ENCODE measurements around the gene BBOX1. TPM values are rescaled to one million over a fixed set of nuclear protein-coding genes. Genes with fewer than 3 reads are reported as not detected.

The BBOX1 gene
- total and polyA plus RNA-seq, 2 donors (not counting 3 experiments of a cell fraction or from before 2014, with no cell fraction given) = not detected

DNA sequence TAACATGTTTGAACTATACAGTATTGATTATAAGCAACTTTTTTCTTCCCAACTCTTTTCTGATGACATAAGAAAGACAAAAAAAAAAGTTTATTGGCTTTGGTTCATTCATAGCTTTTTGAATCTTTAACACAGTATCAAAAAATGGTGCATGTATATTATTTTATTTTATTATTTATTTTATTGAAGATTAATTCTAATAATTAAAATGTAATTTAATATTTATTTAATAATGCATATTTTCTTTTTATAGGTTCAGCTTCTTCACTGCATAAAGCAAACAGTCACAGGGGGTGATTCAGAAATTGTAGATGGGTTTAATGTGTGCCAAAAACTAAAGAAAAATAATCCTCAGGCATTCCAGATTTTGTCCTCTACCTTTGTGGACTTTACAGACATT, 78.8 kb downstream of the BBOX1 start:
- Histone ChIP-seq H3K36me3 (ENCODE audit: control insufficient read depth in 2 of 2, extremely low read depth in 1 of 2, insufficient read depth in 2 of 2, low read length in 2 of 2) (no peaks in the 10 kb centered on the region), H3K4me1 (ENCODE audit: control insufficient read depth, extremely low read depth, insufficient read depth, low read length) (no peaks in the 10 kb centered on the region), H3K9ac (replicated peaks; ENCODE audit: extremely low read depth, insufficient read depth, low read length) (no peak overlapping the region), H3K27ac (ENCODE audit: insufficient read depth, low read depth, low read length) (no peak overlapping the region), H3K27me3 (ENCODE audit: control insufficient read depth in 2 of 2, insufficient read depth in 2 of 2, low read length in 2 of 2) (no peaks in the 10 kb centered on the region), H3K9me3 (replicated peaks; ENCODE audit: control insufficient read depth, insufficient read depth, low read length) (no peaks in the 10 kb centered on the region), H3K9me1 (replicated peaks; ENCODE audit: control insufficient read depth, extremely low read depth, insufficient read depth, low read length) (no peaks in the 10 kb centered on the region), H3K4me2 (ENCODE audit: insufficient read depth, low read length) (no peak overlapping the region), H2AFZ (ENCODE audit: low read depth, low read length) (no peak overlapping the region), H4K20me1 (replicated peaks; ENCODE audit: control insufficient read depth, extremely low read depth, insufficient read depth, low read length) (no peaks in the 10 kb centered on the region), H3K4me3 (replicated peaks in 1 of 3; ENCODE audit: insufficient read depth in 1 of 3, low read depth in 1 of 3, low read length in 3 of 3) (no peak overlapping the region), H3K79me2 (ENCODE audit: control insufficient read depth, insufficient read depth, low read length) (no peaks in the 10 kb centered on the region)
- intact Hi-C loops (cut with micrococcal nuclease) = no loop called here
- no TSS peak for BruUV-seq (replicated peaks)
- FAIRE-seq (no peak), DNase-seq (ENCODE audit: low read depth, low spot score) (no peak)
- POLR2A ChIA-PET = no interaction called here
- TF ChIP-seq FOS (IDR thresholded peaks at IDR 0.05; ENCODE audit: borderline replicate concordance, insufficient read depth, low read length) (no peak), POLR2AphosphoS5 (IDR thresholded peaks at IDR 0.05; ENCODE audit: insufficient read depth, low read depth, low read length) (no peak), POLR2A (IDR thresholded peaks at IDR 0.05; ENCODE audit: low read depth, low read length) (no peak), GATA2 (IDR thresholded peaks at IDR 0.05; ENCODE audit: insufficient read depth, insufficient read length, low read depth, low read length) (no peak), MYC (IDR thresholded peaks at IDR 0.05; ENCODE audit: low read depth, low read length) (no peak), JUN (IDR thresholded peaks at IDR 0.05; ENCODE audit: borderline replicate concordance, insufficient read depth, insufficient read length, low read depth) (no peak), EZH2 (IDR thresholded peaks at IDR 0.05; ENCODE audit: borderline replicate concordance, low read depth, low read length, severe bottlenecking) (no peak)
- TF ChIP-seq, protein P1, sequence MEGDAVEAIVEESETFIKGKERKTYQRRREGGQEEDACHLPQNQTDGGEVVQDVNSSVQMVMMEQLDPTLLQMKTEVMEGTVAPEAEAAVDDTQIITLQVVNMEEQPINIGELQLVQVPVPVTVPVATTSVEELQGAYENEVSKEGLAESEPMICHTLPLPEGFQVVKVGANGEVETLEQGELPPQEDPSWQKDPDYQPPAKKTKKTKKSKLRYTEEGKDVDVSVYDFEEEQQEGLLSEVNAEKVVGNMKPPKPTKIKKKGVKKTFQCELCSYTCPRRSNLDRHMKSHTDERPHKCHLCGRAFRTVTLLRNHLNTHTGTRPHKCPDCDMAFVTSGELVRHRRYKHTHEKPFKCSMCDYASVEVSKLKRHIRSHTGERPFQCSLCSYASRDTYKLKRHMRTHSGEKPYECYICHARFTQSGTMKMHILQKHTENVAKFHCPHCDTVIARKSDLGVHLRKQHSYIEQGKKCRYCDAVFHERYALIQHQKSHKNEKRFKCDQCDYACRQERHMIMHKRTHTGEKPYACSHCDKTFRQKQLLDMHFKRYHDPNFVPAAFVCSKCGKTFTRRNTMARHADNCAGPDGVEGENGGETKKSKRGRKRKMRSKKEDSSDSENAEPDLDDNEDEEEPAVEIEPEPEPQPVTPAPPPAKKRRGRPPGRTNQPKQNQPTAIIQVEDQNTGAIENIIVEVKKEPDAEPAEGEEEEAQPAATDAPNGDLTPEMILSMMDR (IDR thresholded peaks at IDR 0.05; ENCODE audit: extremely low read depth in 1 of 2, insufficient read depth in 1 of 2, low read depth in 1 of 2, low read length in 2 of 2) = no peak
- TF ChIP-seq, protein P2, sequence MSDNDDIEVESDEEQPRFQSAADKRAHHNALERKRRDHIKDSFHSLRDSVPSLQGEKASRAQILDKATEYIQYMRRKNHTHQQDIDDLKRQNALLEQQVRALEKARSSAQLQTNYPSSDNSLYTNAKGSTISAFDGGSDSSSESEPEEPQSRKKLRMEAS (IDR thresholded peaks at IDR 0.05; ENCODE audit: insufficient read depth, insufficient read length) = no peak
- dilution Hi-C loops (cut with MboI; ENCODE audit: extremely low pct_ligation_motif_present, low sequenced_read_pairs) = no loop called here
- CTCF ChIA-PET = no interaction called here
